BJ (cell line): ENCODE data around the gene FGF14. TPM values are rescaled to one million over a fixed set of nuclear protein-coding genes. Genes with fewer than 3 reads are reported as not detected.
A peak's percentile ranks its signal among the peaks of the same experiment; 100 is the strongest.

Source experiments
- CTCF ChIA-PET: fragments of 350-600 bp; formaldehyde crosslinking; extraction: SDS; loops from one replicate; lab custom pipeline; 2021; ENCODE audit warnings: antibody characterized with exemption, inconsistent platforms; lab: Yijun Ruan, JAX
- POLR2A ChIA-PET: fragments of 300-600 bp; sonication (Branson Sonifier 250); formaldehyde crosslinking; extraction: SDS; loops from one replicate; lab custom pipeline; 2021; ENCODE audit warnings: antibody characterized with exemption; lab: Charles Lee
- DNase-seq: peaks from one replicate; pipeline ENCODE4 v3.0.0-alpha.2; 2011; ENCODE audit warnings: low read depth
- H3K27me3 ChIP-seq: 2 replicates; pipeline ENCODE4 v1.6.0; 2011; ENCODE audit warnings: low read length; ENCODE audit not compliant: control insufficient read depth, insufficient read depth
- H3K36me3 ChIP-seq: 2 replicates; pipeline ENCODE4 v1.5.1; 2011; ENCODE audit warnings: low read length; ENCODE audit not compliant: control insufficient read depth, insufficient read depth
- H3K4me3 ChIP-seq: 2 replicates; pipeline ENCODE4 v1.5.1; 2011; ENCODE audit warnings: low read depth, mild to moderate bottlenecking, control low read depth, low read length
- CTCF ChIP-seq: IDR thresholded peaks from 2 replicates; pipeline ENCODE4 v1.5.1; 2011; ENCODE audit warnings: low read depth, mild to moderate bottlenecking, control low read depth, inconsistent platforms, low read length, moderate library complexity; ENCODE audit not compliant: insufficient read depth
- polyA plus RNA-seq: library from polyadenylated mRNA; depleted of rRNA; stranded (reverse); fragments of >200 nt; gene quantifications from 2 replicates; pipeline ENCODE4 v1.2.3, GENCODE V29; 2011

FGF14 gene
- polyA plus RNA-seq, 1 experiment: 0.01 TPM

GRCh38 chr13:101875091-101875490, 526.8 kb downstream of the FGF14 start:
- no peaks in the 10 kb centered on the region for H3K36me3 ChIP-seq
- POLR2A ChIA-PET: no interaction called here
- no peak for TF ChIP-seq CTCF
- no peak overlapping the region for H3K4me3 ChIP-seq
- CTCF ChIA-PET: no interaction called here
- no peak for DNase-seq
- no peaks in the 10 kb centered on the region for H3K27me3 ChIP-seq

GRCh38 chr13:101869553-101869952, 532.3 kb downstream of the FGF14 start:
- peak; percentile 5 for DNase-seq
- ChIA-PET CTCF (no interaction called here), POLR2A (no interaction called here)
- no peak for TF ChIP-seq CTCF
- Histone ChIP-seq H3K36me3 (no peaks in the 10 kb centered on the region), H3K4me3 (no peak overlapping the region), H3K27me3 (no peaks in the 10 kb centered on the region)

GRCh38 chr13:101868585-101869469, 533.0 kb downstream of the FGF14 start:
- ChIA-PET POLR2A (no interaction called here), CTCF (no interaction called here)
- no peak overlapping the region for H3K4me3 ChIP-seq
- no peaks in the 10 kb centered on the region for H3K27me3 ChIP-seq
- DNase-seq: no peak
- H3K36me3 ChIP-seq: no peaks in the 10 kb centered on the region
- TF ChIP-seq CTCF: no peak

- no peak for TF ChIP-seq CTCF
- DNase-seq: no peak
- Histone ChIP-seq H3K27me3 (no peaks in the 10 kb centered on the region), H3K36me3 (no peaks in the 10 kb centered on the region), H3K4me3 (no peak overlapping the region)
- ChIA-PET POLR2A (no interaction called here), CTCF (no interaction called here)
Measured at GRCh38 chr13:101866889-101867581, 534.8 kb downstream of the FGF14 start.

- POLR2A ChIA-PET: no interaction called here
- no peak overlapping the region for H3K4me3 ChIP-seq
- no peak for DNase-seq
- TF ChIP-seq CTCF: no peak
- CTCF ChIA-PET: no interaction called here
- no peaks in the 10 kb centered on the region for H3K36me3 ChIP-seq
- no peaks in the 10 kb centered on the region for H3K27me3 ChIP-seq
Measured at GRCh38 chr13:101858860-101859259, 543.0 kb downstream of the FGF14 start.
